Measurements from ENCODE around the gene UNC5C. TPM values are rescaled to one million over a fixed set of nuclear protein-coding genes. Genes with fewer than 3 reads are reported as not detected.
A peak's percentile ranks its signal among the peaks of the same experiment; 100 is the strongest.

The UNC5C gene
- total and polyA plus RNA-seq, 7 experiments from 2014 or later, result not detected

- peaks cover 44 to 69% (median 55%) of the 10 kb centered on the region in 5 donors for H3K27me3 Mint-ChIP-seq
- Histone ChIP-seq H3K9me3 (ENCODE audit: control insufficient read depth in 2 of 3, low read length in 3 of 3) (no peaks in the 10 kb centered on the region), H3K27me3 (ENCODE audit: control insufficient read depth in 2 of 2, insufficient read depth in 2 of 2, low read length in 2 of 2) (no peaks in the 10 kb centered on the region), H3K4me1 (ENCODE audit: control insufficient read depth in 2 of 2, insufficient read depth in 2 of 2, low read length in 2 of 2) (no peaks in the 10 kb centered on the region), H3K36me3 (ENCODE audit: control insufficient read depth in 2 of 3, insufficient read depth in 3 of 3, low read length in 3 of 3) (no peaks in the 10 kb centered on the region), H3K4me3 (ENCODE audit: low read length) (no peak overlapping the region), H3K27ac (ENCODE audit: low read depth, low read length) (no peak overlapping the region)
- no peak overlapping the region for H3K27ac Mint-ChIP-seq
- intact Hi-C loops (cut with micrococcal nuclease), result loop anchor here (5.0 to 10.0 kb wide), 2 partner anchors 382 to 390 kb away; no protein-coding TSS in a partner anchor
- POLR2A ChIA-PET, result no interaction called here
- DNase-seq (no peak), ATAC-seq (no peak)
- peaks cover 0 to 22% (median 16%) of the 10 kb centered on the region in 7 donors for H3K4me1 Mint-ChIP-seq
- peak overlapping the region in 3 of 10 donors; percentile 61 to 83 (median 70) for H3K4me3 Mint-ChIP-seq
- CTCF ChIA-PET, result no interaction called here
- H3K9me3 Mint-ChIP-seq, result peaks cover 0 to 5% (median 0%) of the 10 kb centered on the region in 11 donors
- H3K36me3 Mint-ChIP-seq, result no peaks in the 10 kb centered on the region
Observed at GRCh38 chr4:95546866-95547714, 1.7 kb downstream of the UNC5C start.

GRCh38 chr4:95546221-95546620, 2.6 kb downstream of the UNC5C start:
- no peaks in the 10 kb centered on the region for H3K36me3 Mint-ChIP-seq
- H3K9me3 Mint-ChIP-seq, result peaks cover 0 to 5% (median 0%) of the 10 kb centered on the region in 11 donors
- H3K36me3 ChIP-seq (ENCODE audit: control insufficient read depth in 2 of 3, insufficient read depth in 3 of 3, low read length in 3 of 3), result no peaks in the 10 kb centered on the region
- intact Hi-C loops (cut with micrococcal nuclease), result loop anchor here (5.0 to 10.0 kb wide), 2 partner anchors 381 to 389 kb away; no protein-coding TSS in a partner anchor
- no peaks in the 10 kb centered on the region for H3K9me3 ChIP-seq (ENCODE audit: control insufficient read depth in 2 of 3, low read length in 3 of 3)
- DNase-seq (no peak), ATAC-seq (no peak)
- no peak overlapping the region for H3K4me3 ChIP-seq (ENCODE audit: low read length)
- H3K27me3 Mint-ChIP-seq, result peaks cover 44 to 61% (median 46%) of the 10 kb centered on the region in 5 donors
- CTCF ChIA-PET, result no interaction called here
- peaks cover 0 to 22% (median 16%) of the 10 kb centered on the region in 7 donors for H3K4me1 Mint-ChIP-seq
- POLR2A ChIA-PET, result no interaction called here
- no peak overlapping the region for H3K4me3 Mint-ChIP-seq
- no peaks in the 10 kb centered on the region for H3K27me3 ChIP-seq (ENCODE audit: control insufficient read depth in 2 of 2, insufficient read depth in 2 of 2, low read length in 2 of 2)
- no peak overlapping the region for H3K27ac ChIP-seq (ENCODE audit: low read depth, low read length)
- no peak overlapping the region for H3K27ac Mint-ChIP-seq
- H3K4me1 ChIP-seq (ENCODE audit: control insufficient read depth in 2 of 2, insufficient read depth in 2 of 2, low read length in 2 of 2), result no peaks in the 10 kb centered on the region

GRCh38 chr4:95545546-95545945, 3.2 kb downstream of the UNC5C start:
- Mint-ChIP-seq H3K36me3 (no peaks in the 10 kb centered on the region), H3K9me3 (peaks cover 0 to 5% (median 0%) of the 10 kb centered on the region in 11 donors), H3K4me1 (peaks cover 0 to 20% (median 15%) of the 10 kb centered on the region in 7 donors), H3K4me3 (no peak overlapping the region), H3K27me3 (peaks cover 43 to 57% (median 44%) of the 10 kb centered on the region in 5 donors), H3K27ac (no peak overlapping the region)
- no peaks in the 10 kb centered on the region for H3K27me3 ChIP-seq (ENCODE audit: control insufficient read depth in 2 of 2, insufficient read depth in 2 of 2, low read length in 2 of 2)
- no peak overlapping the region for H3K27ac ChIP-seq (ENCODE audit: low read depth, low read length)
- POLR2A ChIA-PET, result interaction anchor here (0.7 kb wide), 1 partner anchor 815 kb away, joined by 4 read pairs; no protein-coding TSS in a partner anchor
- no peaks in the 10 kb centered on the region for H3K9me3 ChIP-seq (ENCODE audit: control insufficient read depth in 2 of 3, low read length in 3 of 3)
- DNase-seq (no peak), ATAC-seq (no peak)
- no peaks in the 10 kb centered on the region for H3K4me1 ChIP-seq (ENCODE audit: control insufficient read depth in 2 of 2, insufficient read depth in 2 of 2, low read length in 2 of 2)
- CTCF ChIA-PET, result no interaction called here
- intact Hi-C loops (cut with micrococcal nuclease), result loop anchor here (5.0 to 10.0 kb wide), 2 partner anchors 381 to 388 kb away; no protein-coding TSS in a partner anchor
- no peaks in the 10 kb centered on the region for H3K36me3 ChIP-seq (ENCODE audit: control insufficient read depth in 2 of 3, insufficient read depth in 3 of 3, low read length in 3 of 3)
- H3K4me3 ChIP-seq (ENCODE audit: low read length), result no peak overlapping the region

- H3K27me3 Mint-ChIP-seq, result peaks cover 38 to 48% (median 40%) of the 10 kb centered on the region in 5 donors
- POLR2A ChIA-PET, result no interaction called here
- Histone ChIP-seq H3K36me3 (ENCODE audit: control insufficient read depth in 2 of 3, insufficient read depth in 3 of 3, low read length in 3 of 3) (no peaks in the 10 kb centered on the region), H3K4me3 (ENCODE audit: low read length) (no peak overlapping the region), H3K27ac (ENCODE audit: low read depth, low read length) (no peak overlapping the region), H3K27me3 (ENCODE audit: control insufficient read depth in 2 of 2, insufficient read depth in 2 of 2, low read length in 2 of 2) (no peaks in the 10 kb centered on the region), H3K9me3 (ENCODE audit: control insufficient read depth in 2 of 3, low read length in 3 of 3) (no peaks in the 10 kb centered on the region), H3K4me1 (ENCODE audit: control insufficient read depth in 2 of 2, insufficient read depth in 2 of 2, low read length in 2 of 2) (no peaks in the 10 kb centered on the region)
- no peak for DNase-seq
- intact Hi-C loops (cut with micrococcal nuclease), result loop anchor here (5.0 to 10.0 kb wide), 2 partner anchors 380 to 387 kb away; no protein-coding TSS in a partner anchor
- peaks cover 0 to 5% (median 0%) of the 10 kb centered on the region in 11 donors for H3K9me3 Mint-ChIP-seq
- no peak for ATAC-seq
- no peak overlapping the region for H3K27ac Mint-ChIP-seq
- no peaks in the 10 kb centered on the region for H3K36me3 Mint-ChIP-seq
- no peak overlapping the region for H3K4me3 Mint-ChIP-seq
- peaks cover 0 to 13% (median 8%) of the 10 kb centered on the region in 7 donors for H3K4me1 Mint-ChIP-seq
- CTCF ChIA-PET, result no interaction called here
Observed at GRCh38 chr4:95544113-95545103, 4.4 kb downstream of the UNC5C start.

GRCh38 chr4:95541889-95542607, 6.7 kb downstream of the UNC5C start:
- ChIA-PET POLR2A (no interaction called here), CTCF (no interaction called here)
- Mint-ChIP-seq H3K4me1 (no peaks in the 10 kb centered on the region), H3K9me3 (peaks cover 0 to 5% (median 0%) of the 10 kb centered on the region in 11 donors), H3K36me3 (no peaks in the 10 kb centered on the region), H3K4me3 (no peak overlapping the region), H3K27me3 (peaks cover 26 to 35% (median 28%) of the 10 kb centered on the region in 5 donors), H3K27ac (no peak overlapping the region)
- Histone ChIP-seq H3K27ac (ENCODE audit: low read depth, low read length) (no peak overlapping the region), H3K36me3 (ENCODE audit: control insufficient read depth in 2 of 3, insufficient read depth in 3 of 3, low read length in 3 of 3) (no peaks in the 10 kb centered on the region), H3K4me1 (ENCODE audit: control insufficient read depth in 2 of 2, insufficient read depth in 2 of 2, low read length in 2 of 2) (no peaks in the 10 kb centered on the region), H3K27me3 (ENCODE audit: control insufficient read depth in 2 of 2, insufficient read depth in 2 of 2, low read length in 2 of 2) (no peaks in the 10 kb centered on the region), H3K9me3 (ENCODE audit: control insufficient read depth in 2 of 3, low read length in 3 of 3) (no peaks in the 10 kb centered on the region), H3K4me3 (ENCODE audit: low read length) (no peak overlapping the region)
- DNase-seq, result no peak
- intact Hi-C loops (cut with micrococcal nuclease), result loop anchor here in 1 of 2 donors (10.0 kb wide), 1 partner anchor 377 kb away; no protein-coding TSS in a partner anchor
- ATAC-seq, result no peak

GRCh38 chr4:95541094-95541493, 7.7 kb downstream of the UNC5C start:
- Histone ChIP-seq H3K27ac (ENCODE audit: low read depth, low read length) (no peak overlapping the region), H3K36me3 (ENCODE audit: control insufficient read depth in 2 of 3, insufficient read depth in 3 of 3, low read length in 3 of 3) (no peaks in the 10 kb centered on the region), H3K4me3 (ENCODE audit: low read length) (no peak overlapping the region), H3K27me3 (ENCODE audit: control insufficient read depth in 2 of 2, insufficient read depth in 2 of 2, low read length in 2 of 2) (no peaks in the 10 kb centered on the region), H3K4me1 (ENCODE audit: control insufficient read depth in 2 of 2, insufficient read depth in 2 of 2, low read length in 2 of 2) (no peaks in the 10 kb centered on the region), H3K9me3 (ENCODE audit: control insufficient read depth in 2 of 3, low read length in 3 of 3) (no peaks in the 10 kb centered on the region)
- ATAC-seq, result no peak
- ChIA-PET CTCF (no interaction called here), POLR2A (no interaction called here)
- no peak for DNase-seq
- Mint-ChIP-seq H3K27me3 (peaks cover 17 to 27% (median 19%) of the 10 kb centered on the region in 5 donors), H3K27ac (no peak overlapping the region), H3K4me1 (no peaks in the 10 kb centered on the region), H3K9me3 (peaks cover 0 to 5% (median 0%) of the 10 kb centered on the region in 11 donors), H3K36me3 (no peaks in the 10 kb centered on the region), H3K4me3 (no peak overlapping the region)
- intact Hi-C loops (cut with micrococcal nuclease), result loop anchor here in 1 of 2 donors (10.0 kb wide), 1 partner anchor 376 kb away; no protein-coding TSS in a partner anchor
